ENCODE data around the gene COL5A1. TPM values are rescaled to one million over a fixed set of nuclear protein-coding genes. Genes with fewer than 3 reads are reported as not detected.

The COL5A1 gene
- total RNA-seq, 2 experiments from 2014 or later = 0.12 to 0.19 TPM

DNA sequence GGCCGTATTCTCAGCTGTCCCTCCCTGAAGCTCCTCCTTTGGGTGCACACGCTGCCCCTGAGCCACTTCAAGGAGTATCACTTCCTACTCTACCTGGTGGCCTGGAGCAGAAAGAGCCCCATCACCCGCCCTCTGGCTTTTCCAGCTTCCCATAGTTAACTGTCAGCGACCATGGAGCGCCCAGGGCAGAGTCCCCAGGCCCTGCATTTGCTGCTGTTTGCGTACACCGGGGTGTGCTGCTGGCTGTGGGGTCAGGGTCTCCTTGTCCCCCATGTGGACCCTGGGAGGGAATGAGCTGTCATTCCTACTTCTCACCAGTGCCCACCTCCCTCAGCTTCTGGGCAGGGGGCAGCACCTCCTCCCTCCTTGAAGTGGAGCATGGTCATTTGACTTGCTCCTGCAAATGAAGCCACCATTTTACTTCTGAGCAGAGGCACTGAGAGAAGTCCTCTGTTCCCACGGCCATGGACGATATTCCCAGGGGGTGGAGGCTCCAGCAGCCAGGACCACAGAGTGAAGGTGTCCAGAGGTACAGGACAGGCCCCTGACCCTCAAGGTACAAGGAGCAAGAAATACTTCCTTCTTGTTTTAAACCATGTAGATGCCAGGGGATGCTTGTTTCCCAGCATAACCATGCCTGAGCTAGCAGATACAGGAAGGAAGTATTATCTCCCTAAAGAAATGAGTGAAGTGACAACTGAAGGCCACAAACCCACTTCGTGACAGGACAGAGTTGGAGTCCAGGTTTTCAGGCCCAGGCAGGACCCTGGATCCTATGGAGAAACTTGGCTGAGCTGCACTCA lies 40.6 kb upstream of the COL5A1 start:
- no peaks in the 10 kb centered on the region for H3K36me3 Mint-ChIP-seq
- no peaks in the 10 kb centered on the region for H3K4me1 Mint-ChIP-seq (ENCODE audit: low read depth)
- ChIA-PET CTCF (no interaction called here), POLR2A (no interaction called here)
- H3K27me3 Mint-ChIP-seq = peaks cover 1% of the 10 kb centered on the region
- no peak for DNase-seq
- H3K9me3 Mint-ChIP-seq = no peaks in the 10 kb centered on the region
- H3K27ac Mint-ChIP-seq = no peak overlapping the region
- intact Hi-C loops (cut with micrococcal nuclease) = no loop called here
- no peak overlapping the region for H3K4me3 Mint-ChIP-seq

GRCh38 chr9:134601764-134602163 lies 39.8 kb upstream of the COL5A1 start:
- no peaks in the 10 kb centered on the region for H3K4me1 Mint-ChIP-seq (ENCODE audit: low read depth)
- intact Hi-C loops (cut with micrococcal nuclease) = no loop called here
- no peak overlapping the region for H3K4me3 Mint-ChIP-seq
- ChIA-PET CTCF (no interaction called here), POLR2A (no interaction called here)
- H3K9me3 Mint-ChIP-seq = no peaks in the 10 kb centered on the region
- no peak for DNase-seq
- no peaks in the 10 kb centered on the region for H3K36me3 Mint-ChIP-seq
- H3K27ac Mint-ChIP-seq = no peak overlapping the region
- peaks cover 1% of the 10 kb centered on the region for H3K27me3 Mint-ChIP-seq

- Mint-ChIP-seq H3K4me3 (no peak overlapping the region), H3K9me3 (no peaks in the 10 kb centered on the region), H3K4me1 (ENCODE audit: low read depth) (no peaks in the 10 kb centered on the region), H3K36me3 (no peaks in the 10 kb centered on the region), H3K27me3 (peaks cover 1% of the 10 kb centered on the region), H3K27ac (no peak overlapping the region)
- no peak for DNase-seq
- CTCF ChIA-PET = no interaction called here
- intact Hi-C loops (cut with micrococcal nuclease) = no loop called here
- POLR2A ChIA-PET = no interaction called here
Measured at GRCh38 chr9:134602547-134603362, 38.8 kb upstream of the COL5A1 start.

- CTCF ChIA-PET = interaction anchor here (0.9 kb wide), 1 partner anchor 12 kb away, joined by 3 read pairs; no protein-coding TSS in a partner anchor
- DNase-seq = peak; percentile 3
Measured at GRCh38 chr9:134604834-134605233, 36.8 kb upstream of the COL5A1 start.

GRCh38 chr9:134605351-134605965 lies 36.1 kb upstream of the COL5A1 start:
- Mint-ChIP-seq H3K9me3 (no peaks in the 10 kb centered on the region), H3K4me3 (no peak overlapping the region), H3K27me3 (peaks cover 6% of the 10 kb centered on the region), H3K27ac (no peak overlapping the region), H3K36me3 (no peaks in the 10 kb centered on the region), H3K4me1 (ENCODE audit: low read depth) (no peaks in the 10 kb centered on the region)
- peak; percentile 3 for DNase-seq
- POLR2A ChIA-PET = no interaction called here
- CTCF ChIA-PET = interaction anchor here (0.9 kb wide), 1 partner anchor 12 kb away, joined by 3 read pairs; no protein-coding TSS in a partner anchor
- intact Hi-C loops (cut with micrococcal nuclease) = no loop called here

More at GRCh38 chr9:134604834-134605233, 36.8 kb upstream of the COL5A1 start:
- Mint-ChIP-seq H3K4me1 (ENCODE audit: low read depth) (no peaks in the 10 kb centered on the region), H3K36me3 (no peaks in the 10 kb centered on the region), H3K9me3 (no peaks in the 10 kb centered on the region), H3K27me3 (peaks cover 5% of the 10 kb centered on the region), H3K27ac (no peak overlapping the region), H3K4me3 (no peak overlapping the region)
- POLR2A ChIA-PET = no interaction called here
- intact Hi-C loops (cut with micrococcal nuclease) = no loop called here

- intact Hi-C loops (cut with micrococcal nuclease) = no loop called here
- Mint-ChIP-seq H3K4me1 (ENCODE audit: low read depth) (no peaks in the 10 kb centered on the region), H3K9me3 (no peaks in the 10 kb centered on the region), H3K36me3 (no peaks in the 10 kb centered on the region), H3K4me3 (no peak overlapping the region), H3K27ac (no peak overlapping the region), H3K27me3 (peaks cover 9% of the 10 kb centered on the region)
- DNase-seq = peak; percentile 2
- ChIA-PET CTCF (no interaction called here), POLR2A (no interaction called here)
Measured at GRCh38 chr9:134605966-134606357, 35.6 kb upstream of the COL5A1 start.

GRCh38 chr9:134606951-134607731 lies 34.5 kb upstream of the COL5A1 start:
- Mint-ChIP-seq H3K27me3 (peaks cover 11% of the 10 kb centered on the region), H3K9me3 (peaks cover 4% of the 10 kb centered on the region), H3K4me1 (ENCODE audit: low read depth) (no peaks in the 10 kb centered on the region), H3K36me3 (peaks cover 3% of the 10 kb centered on the region), H3K4me3 (no peak overlapping the region), H3K27ac (no peak overlapping the region)
- intact Hi-C loops (cut with micrococcal nuclease) = no loop called here
- CTCF ChIA-PET = no interaction called here
- POLR2A ChIA-PET = no interaction called here
- peak; percentile 10 for DNase-seq

GRCh38 chr9:134607971-134608370 lies 33.6 kb upstream of the COL5A1 start:
- H3K27me3 Mint-ChIP-seq = peaks cover 11% of the 10 kb centered on the region
- DNase-seq = peak; percentile 1
- H3K4me1 Mint-ChIP-seq (ENCODE audit: low read depth) = no peaks in the 10 kb centered on the region
- peaks cover 11% of the 10 kb centered on the region for H3K9me3 Mint-ChIP-seq
- ChIA-PET CTCF (no interaction called here), POLR2A (no interaction called here)
- no peak overlapping the region for H3K27ac Mint-ChIP-seq
- H3K4me3 Mint-ChIP-seq = no peak overlapping the region
- intact Hi-C loops (cut with micrococcal nuclease) = no loop called here
- H3K36me3 Mint-ChIP-seq = peaks cover 5% of the 10 kb centered on the region

DNA sequence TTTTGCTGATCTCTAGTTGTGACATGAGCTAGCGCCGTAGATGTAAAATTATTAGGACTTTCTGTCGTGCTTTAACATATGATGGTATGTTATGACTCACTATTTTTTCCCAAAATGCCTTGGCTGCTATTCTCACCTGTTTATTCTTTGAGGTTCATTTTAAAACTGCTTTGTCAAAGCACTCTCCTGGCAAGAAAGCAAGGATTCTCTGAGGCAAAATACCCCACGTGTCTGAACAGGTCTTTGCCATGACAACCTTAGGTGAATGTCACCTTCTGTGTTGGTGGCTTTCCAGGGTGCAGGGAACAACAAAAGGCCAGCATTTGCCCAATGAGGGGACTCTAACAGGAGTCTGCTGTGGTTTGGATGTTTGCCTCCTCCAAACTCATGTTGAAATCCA lies 30.6 kb upstream of the COL5A1 start:
- Mint-ChIP-seq H3K27ac (no peak overlapping the region), H3K9me3 (peaks cover 23% of the 10 kb centered on the region), H3K36me3 (peaks cover 5% of the 10 kb centered on the region), H3K4me3 (no peak overlapping the region), H3K4me1 (ENCODE audit: low read depth) (no peaks in the 10 kb centered on the region), H3K27me3 (peaks cover 11% of the 10 kb centered on the region)
- intact Hi-C loops (cut with micrococcal nuclease) = no loop called here
- DNase-seq = no peak
- POLR2A ChIA-PET = no interaction called here
- CTCF ChIA-PET = no interaction called here

GRCh38 chr9:134612309-134612708 lies 29.3 kb upstream of the COL5A1 start:
- H3K4me3 Mint-ChIP-seq = no peak overlapping the region
- peaks cover 23% of the 10 kb centered on the region for H3K9me3 Mint-ChIP-seq
- ChIA-PET CTCF (no interaction called here), POLR2A (no interaction called here)
- H3K4me1 Mint-ChIP-seq (ENCODE audit: low read depth) = no peaks in the 10 kb centered on the region
- intact Hi-C loops (cut with micrococcal nuclease) = no loop called here
- H3K27me3 Mint-ChIP-seq = peaks cover 11% of the 10 kb centered on the region
- DNase-seq = no peak
- no peak overlapping the region for H3K27ac Mint-ChIP-seq
- H3K36me3 Mint-ChIP-seq = peaks cover 5% of the 10 kb centered on the region

DNA sequence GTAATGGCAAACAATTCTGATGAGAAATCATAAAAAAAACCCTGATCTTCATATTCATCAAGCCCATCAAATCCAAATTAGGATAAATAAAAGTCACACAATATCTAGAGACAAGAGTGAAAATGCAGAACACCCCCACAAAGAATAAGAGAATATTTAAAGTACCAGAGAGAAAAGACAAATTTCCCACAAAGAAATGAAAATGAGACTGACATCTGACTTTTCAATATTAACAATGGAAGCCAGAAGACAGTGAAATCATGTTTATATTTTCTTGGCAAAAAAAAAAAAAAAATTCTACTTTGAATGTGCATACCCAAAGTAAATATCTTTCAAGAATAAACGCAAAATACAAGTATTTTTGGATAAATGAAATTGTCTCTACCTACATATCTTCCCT lies 28.9 kb upstream of the COL5A1 start:
- ChIA-PET CTCF (no interaction called here), POLR2A (no interaction called here)
- intact Hi-C loops (cut with micrococcal nuclease) = no loop called here
- Mint-ChIP-seq H3K4me3 (no peak overlapping the region), H3K27ac (no peak overlapping the region), H3K36me3 (peaks cover 5% of the 10 kb centered on the region), H3K9me3 (peaks cover 23% of the 10 kb centered on the region), H3K27me3 (peaks cover 11% of the 10 kb centered on the region), H3K4me1 (ENCODE audit: low read depth) (no peaks in the 10 kb centered on the region)
- DNase-seq = no peak

- intact Hi-C loops (cut with micrococcal nuclease) = no loop called here
- CTCF ChIA-PET = no interaction called here
- H3K27ac Mint-ChIP-seq = no peak overlapping the region
- H3K27me3 Mint-ChIP-seq = peaks cover 9% of the 10 kb centered on the region
- POLR2A ChIA-PET = no interaction called here
- no peak for DNase-seq
- H3K36me3 Mint-ChIP-seq = peaks cover 5% of the 10 kb centered on the region
- H3K9me3 Mint-ChIP-seq = peaks cover 23% of the 10 kb centered on the region
- no peak overlapping the region for H3K4me3 Mint-ChIP-seq
- no peaks in the 10 kb centered on the region for H3K4me1 Mint-ChIP-seq (ENCODE audit: low read depth)
Measured at GRCh38 chr9:134614256-134614655, 27.3 kb upstream of the COL5A1 start.

Data from activated CD4-positive, alpha-beta memory T cell treated with anti-CD3 and anti-CD28 coated beads for 36 hours (primary cell).